Inferior parietal cortex (tissue), 1 donor: ENCODE measurements around the gene DISC1.
"Not testable (repeated sequence)": the region's sequence is repeated elsewhere in the genome, so short reads cannot be mapped to it uniquely, and the experiment has no call there.

Experiments
- DNase-seq: peaks from one replicate; pipeline ENCODE4 v3.0.0-alpha.2; 2016; ENCODE audit errors: extremely low spot score

The DISC1 gene

DNA sequence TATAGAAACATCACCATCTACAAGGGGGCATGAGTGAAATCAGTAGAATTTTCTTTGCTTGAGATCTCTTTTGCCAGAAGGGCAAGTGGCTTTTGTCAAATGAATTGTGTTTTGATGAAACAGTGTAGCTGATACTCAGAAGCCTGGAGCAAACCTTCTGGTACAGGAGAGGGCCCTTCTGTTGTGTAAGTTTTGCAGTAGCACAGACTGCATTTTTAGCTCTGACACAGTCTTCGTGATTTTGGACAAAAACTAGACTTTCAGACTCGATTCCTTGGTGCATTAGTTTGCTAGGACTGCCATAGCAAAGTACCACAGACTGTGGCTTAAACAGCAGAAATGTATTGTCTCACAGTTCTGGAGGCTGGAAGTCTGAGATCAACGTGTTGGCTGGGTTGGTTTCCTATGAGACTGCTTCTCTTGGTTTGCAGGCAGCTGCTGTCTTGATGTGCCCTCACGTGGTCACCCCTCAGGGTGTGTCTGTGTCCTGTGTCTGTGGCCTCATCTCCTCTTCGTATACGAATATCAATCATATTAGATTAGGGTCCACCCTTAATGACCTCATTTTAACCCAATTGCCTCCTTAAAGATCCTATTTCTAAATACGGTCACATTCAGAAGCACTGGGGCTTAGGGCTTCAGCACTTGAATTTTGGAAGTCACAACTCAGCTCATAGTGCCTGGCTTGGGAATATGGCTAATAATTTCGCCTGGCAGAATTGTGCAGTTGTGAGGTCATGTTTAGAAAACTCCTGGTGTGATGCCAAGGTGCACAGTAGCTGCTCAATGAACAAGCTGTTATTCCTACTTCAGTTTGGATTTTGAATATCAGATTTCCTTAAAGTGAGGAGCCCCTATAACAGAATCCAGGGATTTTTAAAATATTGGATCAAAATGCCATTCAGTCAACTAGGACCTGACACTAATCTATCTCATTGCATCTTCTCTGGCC lies 21.2 kb upstream of the DISC1 start:
- no peak for DNase-seq

DNA sequence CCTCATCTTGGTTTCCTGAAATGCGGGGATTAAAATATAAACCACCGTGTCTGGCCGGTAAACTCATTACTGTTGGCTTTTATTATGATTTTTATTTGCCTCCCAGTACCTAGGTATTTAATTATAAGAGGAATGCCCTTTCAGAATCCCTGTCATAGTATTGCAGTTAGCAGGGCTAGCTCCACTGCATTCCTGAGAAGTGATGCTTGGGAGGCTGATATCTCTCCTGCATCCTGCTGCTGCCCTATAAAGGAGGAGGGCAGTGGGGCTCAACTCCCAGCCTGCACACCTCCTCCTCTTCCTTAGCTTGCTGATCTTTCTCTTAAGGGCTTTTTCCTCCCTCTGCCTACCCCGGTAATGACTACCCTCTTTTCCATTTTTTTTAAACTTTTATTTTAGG lies 19.9 kb upstream of the DISC1 start:
- DNase-seq: no peak

DNA sequence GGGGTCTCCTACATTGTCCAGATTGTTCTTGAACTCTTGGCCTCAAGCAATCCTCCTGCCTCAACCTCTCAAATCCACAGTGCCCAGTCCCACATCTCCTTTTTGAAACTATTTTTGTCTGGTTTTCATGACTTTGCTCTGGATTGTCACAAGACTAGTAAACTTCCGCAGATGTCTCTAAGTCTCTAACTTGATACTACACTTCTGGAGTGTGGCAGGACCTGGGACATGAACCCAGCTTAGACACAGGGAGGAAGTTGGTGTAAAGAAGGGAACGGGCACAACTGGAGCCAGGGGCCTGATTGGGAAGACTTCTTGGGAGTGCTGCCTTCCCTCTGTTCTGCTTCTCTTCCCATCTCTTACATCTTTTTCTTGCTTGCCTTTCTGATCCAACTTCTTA lies 16.2 kb upstream of the DISC1 start:
- DNase-seq: no peak

DNA sequence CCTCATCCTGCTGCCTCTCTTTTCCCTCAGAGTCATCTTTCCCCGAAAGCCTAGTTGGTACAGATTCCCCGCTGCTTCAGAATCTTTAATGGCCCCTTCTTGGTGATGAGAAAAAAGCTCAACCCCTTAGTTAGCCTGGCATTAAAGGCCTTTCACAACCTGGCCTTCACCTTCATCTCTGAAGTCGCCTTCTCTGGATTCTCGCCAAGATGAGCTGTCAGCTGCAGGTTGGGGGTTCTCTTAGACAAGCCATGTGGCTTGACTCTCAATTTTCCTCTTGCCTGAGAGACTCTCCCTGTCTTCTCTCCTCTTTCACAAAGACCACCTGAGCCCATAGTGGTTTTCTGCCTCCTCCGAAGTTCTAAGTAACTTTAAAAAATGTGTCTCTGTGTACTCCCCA lies 15.5 kb upstream of the DISC1 start:
- no peak for DNase-seq

DNA sequence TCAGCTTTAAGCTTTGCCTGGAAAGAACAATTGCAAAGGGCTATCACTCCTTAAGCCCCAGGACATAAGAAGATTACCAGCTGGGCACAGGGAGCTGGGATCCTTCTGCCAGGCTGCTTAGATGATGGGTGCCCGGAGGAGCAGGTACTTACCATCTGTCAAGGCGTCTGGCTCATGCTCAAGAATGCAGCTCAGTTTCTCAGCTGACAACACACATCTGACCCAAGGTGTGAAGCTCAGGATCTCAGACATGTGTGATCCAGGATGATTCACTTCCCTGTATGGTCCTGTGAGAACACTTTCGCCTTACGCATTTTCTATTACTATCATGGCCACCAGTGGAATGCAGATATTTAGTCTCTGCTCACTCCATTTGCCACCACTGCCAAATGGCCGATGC lies 14.7 kb upstream of the DISC1 start:
- DNase-seq: no peak

DNA sequence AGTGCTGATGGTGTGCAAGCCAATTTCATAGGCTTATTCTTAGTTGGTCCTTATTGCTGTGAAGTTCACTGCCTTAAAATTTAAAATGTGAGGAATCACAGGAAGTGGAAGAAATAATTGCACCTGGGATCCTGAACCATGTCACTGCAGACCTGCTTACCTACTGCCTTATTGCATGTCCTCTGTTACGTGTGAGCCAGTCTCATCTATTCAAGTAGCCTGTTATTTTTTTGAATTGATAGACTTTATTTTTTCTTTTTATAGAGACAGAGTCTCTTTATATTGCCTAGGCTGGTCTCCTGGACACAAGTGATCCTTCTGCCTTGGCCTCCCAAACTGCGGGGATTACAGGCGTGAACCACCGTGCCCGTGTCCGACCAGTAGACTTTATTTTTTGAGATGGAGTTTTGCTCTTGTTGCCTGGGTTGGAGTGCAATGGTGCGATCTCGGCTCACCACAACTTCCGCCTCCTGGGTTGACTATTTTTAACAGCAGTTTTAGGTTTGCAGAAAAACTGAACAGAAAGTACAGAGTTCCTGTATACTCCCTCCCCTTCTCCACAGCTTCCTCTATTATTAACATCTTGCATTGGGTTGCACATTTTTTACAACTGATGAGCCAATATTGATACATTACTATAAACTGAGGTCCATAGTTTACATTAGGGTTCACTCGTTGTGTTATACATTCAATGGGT lies 14.0 kb upstream of the DISC1 start:
- DNase-seq: no peak

DNA sequence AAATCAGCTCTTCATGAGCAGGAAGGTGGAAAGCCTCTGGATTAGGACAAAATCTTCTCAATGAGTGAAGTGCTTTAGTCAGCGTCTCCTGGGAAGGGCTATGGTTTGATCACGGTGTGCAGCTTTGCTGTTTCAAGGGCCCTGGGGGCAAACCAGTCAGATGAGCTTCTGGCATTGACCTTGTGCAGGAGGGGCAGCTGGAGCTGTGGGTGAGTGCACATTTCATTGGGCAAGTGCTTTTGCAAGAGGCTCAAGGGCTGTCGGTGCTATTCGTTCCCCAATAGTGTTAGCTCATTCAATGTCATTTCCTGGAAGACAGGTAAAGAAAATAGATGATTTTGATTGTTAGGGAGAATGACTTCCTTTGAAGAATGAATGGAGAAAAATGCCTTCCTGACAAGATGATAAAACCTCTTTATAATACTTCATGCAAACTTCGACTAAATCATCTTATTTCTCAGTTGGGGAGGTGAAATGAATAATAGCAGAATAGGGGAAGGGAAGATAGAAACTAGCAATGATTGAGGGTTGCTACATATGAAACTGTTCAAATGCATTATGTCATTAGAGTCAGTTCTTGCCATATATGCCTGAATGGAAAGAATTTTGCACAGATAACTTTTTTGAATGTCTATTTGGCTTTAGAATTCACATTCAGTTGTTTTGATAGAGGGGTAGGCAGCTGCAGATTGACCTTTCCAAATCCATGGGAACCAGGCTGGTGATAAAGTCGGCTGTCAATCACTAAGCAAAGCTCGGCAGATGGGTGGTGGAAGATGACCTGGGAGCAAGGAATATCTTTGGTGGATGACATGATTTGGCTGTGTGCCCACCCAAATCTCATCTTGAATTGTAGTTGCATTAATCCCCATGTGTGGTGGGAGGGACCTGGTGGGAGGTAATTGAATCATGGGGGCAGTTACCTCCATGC lies 12.9 kb upstream of the DISC1 start:
- no peak for DNase-seq

DNA sequence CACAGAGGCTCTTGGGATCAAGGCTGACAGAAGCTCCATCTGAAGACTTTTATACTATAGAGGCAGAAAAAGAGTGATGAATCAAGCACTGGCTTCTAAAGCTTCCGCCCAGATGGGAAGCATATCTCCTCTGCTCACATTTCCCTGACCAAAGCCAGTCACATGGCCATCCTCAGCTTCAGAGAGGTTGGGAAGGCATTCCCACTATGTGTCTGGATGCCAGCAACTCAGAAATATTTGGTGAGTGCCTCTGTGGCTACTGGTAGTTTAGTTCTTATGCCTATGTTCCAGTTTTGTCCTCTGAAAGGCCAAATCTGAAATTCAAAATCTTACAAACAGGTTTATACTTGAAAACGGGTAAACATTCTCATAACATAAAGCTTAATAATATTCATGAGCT lies 9.9 kb upstream of the DISC1 start:
- no peak for DNase-seq

DNA sequence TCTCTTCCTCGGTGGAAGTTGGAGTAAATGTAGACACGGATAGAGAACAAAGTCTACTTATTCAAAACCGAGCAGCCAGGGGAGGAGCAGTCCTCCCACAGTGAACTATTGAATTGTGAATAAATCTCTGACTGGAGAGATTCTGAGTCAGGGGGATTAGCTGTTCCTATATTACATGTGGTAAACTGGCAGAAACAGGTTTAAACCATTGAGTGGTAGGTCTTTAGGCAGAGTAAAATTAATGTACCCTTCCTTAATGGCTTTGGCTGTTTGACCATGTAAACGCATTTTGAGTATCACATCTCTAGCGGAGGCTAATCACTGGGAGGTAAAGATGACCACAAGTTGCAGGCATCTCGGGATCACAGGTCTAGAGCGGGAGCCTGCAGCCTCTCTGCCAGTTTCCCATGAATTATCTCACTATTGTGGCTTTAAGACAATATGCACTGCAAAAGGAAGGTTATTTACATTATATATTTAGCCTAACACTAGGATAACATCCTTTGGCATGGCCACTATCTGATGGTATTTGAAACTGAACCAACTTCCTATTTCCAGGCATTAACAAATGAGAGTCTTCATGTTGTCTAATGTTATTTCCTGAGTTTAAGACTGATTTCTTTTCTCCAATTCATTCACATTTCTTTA lies 7.9 kb upstream of the DISC1 start:
- no peak for DNase-seq

DNA sequence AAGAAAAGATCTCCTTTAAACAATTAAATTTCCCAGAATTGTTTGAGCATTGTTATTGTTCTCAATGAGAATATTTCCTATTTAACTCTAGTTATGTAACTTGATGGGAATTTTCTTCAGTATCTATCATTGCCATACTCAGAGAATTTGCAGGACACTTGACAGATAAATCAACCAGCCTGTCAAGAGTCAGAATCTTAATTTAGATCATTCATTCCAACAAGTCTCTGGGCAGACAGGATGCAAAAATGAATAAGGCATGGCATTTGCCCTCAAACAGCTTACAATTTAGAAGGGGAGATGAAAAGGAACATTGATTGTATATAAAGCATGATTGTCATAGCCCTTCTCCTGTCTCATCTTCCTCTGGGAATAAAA lies 7.3 kb upstream of the DISC1 start:
- no peak for DNase-seq

DNA sequence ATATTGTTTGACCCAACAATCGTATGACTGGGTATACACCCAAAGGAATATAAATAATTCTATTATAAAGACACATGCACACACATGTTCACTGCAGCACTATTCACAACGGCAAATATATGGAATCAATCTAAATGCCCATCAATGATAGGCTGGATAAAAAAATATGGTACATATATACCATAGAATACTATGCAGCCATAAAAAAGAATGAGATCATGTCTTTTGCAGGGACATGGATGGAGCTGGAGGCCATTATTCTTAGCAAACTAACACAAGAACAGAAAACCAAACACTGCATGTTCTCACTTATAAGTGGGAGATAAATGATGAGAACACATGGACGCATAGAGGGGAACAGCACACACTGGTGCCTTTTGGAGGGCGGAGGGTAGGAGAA lies 1.5 kb upstream of the DISC1 start:
- DNase-seq: not testable (repeated sequence)

DNA sequence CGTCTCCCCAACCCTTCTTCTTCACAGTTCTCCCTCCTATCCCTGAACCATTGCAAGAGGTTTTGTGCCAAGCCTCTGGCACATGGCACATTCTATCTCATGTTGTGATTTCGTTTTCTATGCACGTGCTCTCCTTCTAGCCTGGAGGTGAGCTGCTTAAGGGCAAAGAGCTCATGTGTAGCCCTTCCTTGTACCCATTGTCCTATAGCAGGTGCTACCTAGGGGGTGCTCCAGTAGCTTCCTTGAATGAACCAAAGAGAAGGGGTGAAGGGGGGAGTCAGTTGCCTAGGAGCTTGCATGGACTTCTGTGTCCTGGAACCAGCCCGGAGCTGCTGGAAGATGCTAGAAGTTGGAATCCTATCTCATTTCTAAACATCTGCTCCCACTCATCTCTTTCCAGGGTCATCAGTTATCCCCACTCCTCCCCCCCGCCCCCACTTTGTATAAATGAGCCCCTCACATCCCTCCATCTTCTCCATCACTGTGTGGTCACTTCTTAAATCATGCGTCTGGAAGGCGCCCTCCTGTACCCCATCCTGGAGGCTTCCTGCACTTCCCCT lies 535 bp upstream of the DISC1 start:
- DNase-seq: no peak

DNA sequence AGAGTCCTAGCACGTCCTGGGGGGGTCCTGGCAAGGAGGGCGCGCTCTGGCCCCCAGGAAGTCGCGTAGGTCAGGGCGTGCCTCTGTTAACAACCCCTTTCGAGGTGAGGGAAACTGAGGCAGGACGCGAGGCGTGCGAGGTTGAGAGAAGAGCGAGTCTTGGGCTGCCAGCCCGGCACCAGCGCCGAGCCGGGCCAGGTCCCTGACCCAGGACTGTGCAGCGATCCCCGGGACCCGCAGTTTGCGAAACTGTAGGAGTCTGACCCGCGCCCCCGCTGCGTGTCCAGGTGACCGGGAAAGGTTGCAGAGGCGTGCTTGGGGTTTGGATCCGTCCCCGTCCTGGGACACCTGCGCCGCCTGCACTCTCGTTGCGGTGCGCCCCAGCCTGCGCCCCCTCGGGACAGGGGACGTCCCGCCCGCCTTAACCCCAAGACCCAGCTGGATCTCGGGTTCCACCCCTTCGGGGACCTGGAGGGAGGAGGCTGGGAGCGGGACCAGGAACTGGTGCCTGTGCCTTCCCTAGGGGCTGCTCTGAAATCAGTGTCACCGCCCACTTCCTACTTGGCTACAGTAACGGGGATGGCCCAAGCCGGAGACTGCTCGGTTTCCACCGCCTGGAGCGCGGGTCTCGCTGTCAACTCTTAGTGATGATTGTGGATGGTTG lies 493 bp downstream of the DISC1 start:
- DNase-seq: no peak

DNA sequence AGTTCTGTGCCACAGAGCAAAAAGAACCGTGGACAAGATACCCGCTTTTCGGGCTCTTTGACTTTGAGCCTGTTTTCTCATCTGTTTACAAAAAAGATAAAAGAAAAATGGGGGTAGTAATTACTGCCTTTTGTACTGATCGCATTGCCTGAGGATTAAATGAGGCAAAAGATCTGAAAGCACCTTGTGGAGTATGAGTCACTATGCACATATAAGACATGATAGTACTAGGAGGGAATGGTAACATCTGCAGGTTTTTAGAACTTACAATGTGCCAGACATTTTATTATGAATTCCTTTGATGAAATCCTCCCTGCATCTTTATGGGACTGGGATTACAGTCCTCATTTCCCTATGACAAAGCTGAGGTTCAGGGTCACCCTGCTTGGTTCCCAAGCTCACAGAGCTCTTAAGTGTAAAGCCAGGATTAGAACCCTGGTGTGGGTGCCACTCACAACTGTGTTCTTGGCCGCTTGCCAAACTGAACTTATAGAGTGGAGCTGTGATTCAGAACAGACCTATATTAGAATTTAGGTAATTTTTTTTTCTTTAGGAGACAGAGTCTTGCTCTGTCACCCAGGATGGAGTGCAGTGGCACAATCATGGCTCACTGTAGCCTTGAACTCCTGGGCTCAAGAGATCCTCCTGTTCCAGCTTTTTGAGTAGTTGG lies 1.8 kb downstream of the DISC1 start:
- no peak for DNase-seq

DNA sequence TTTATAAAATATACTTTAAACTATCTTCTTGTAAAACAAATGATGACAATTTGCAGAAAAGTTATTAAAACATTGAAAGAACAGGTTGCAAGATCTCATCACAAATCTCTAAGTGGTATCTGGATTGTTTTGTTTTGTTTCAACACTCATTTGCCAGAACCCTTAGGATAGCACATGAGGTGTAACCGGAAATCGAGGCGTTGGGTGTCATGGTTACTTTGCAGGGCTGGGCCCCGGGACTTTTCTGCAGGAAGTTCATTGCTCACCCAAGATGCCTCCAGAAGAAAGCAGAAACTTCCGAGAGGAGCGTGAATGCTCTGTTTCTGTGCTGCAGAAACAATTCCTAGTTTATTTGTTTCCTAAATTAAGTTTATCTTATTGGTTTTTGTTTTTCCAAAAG lies 2.5 kb downstream of the DISC1 start:
- no peak for DNase-seq

DNA sequence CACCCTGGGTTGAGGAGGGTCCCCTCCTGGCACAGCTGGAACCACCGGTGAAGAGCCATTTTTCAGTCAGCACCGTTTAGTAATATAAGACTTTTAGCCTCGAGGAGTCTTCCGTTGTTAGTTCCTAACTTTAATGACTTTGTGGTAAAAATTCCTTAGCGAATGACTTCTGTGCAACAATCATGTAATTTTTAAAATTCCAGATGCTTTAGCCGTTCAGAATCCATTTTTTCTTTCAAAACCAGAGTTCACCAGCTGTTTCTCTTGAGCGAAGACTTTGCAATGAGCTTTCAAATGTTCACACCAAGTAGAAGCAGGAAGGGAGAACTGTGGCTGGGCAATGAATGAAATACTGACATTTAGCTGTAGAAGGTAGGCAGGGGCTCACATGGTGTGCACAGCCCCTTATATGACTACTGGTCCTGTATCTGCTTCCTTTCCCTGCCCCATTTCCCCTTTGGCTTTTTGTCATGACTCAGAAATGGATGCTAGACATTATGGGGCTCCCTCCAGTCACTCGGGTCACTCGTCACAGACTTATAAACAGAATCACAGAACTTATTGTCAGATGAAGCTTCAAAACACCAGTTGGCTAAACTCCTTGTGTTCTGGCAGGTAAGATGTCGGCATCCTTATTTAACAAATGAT lies 4.1 kb downstream of the DISC1 start:
- DNase-seq: no peak

DNA sequence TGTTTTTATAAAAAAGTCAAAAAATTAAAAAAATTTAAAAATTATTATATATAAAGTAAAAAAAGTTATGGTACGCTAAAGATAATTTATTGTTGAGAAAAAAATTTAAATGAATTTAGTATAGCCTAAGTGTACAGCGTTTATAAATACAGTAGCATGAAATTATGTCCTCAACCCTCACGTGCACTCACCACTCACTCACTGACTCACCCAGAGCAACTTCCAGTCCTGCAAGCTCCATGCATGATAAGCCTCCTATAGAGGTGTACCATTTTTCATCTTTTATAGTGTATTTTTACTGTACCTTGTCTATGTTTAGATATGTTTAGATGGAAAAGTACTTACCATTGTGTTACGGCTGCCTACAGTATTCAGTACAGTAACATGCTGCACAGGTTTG lies 5.1 kb downstream of the DISC1 start:
- DNase-seq: no peak

DNA sequence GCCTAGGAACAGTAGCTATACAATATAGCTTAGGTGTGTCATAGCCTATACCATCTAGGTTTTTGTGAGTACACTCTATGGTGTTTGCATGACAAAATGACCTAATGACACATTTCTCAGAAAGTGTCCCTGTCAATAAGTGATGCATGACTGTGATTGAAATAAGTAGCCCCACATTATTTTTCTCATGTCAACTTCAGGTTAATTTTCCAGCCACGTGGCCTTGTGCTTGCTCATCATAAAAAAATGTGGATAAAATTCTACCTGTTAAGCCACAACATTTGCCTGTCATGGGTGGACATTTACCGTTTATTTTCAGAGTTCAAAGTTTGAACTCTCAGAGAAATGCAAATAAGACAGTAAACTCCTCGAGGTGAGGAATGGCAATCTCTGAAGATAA lies 5.5 kb downstream of the DISC1 start:
- DNase-seq: no peak

DNA sequence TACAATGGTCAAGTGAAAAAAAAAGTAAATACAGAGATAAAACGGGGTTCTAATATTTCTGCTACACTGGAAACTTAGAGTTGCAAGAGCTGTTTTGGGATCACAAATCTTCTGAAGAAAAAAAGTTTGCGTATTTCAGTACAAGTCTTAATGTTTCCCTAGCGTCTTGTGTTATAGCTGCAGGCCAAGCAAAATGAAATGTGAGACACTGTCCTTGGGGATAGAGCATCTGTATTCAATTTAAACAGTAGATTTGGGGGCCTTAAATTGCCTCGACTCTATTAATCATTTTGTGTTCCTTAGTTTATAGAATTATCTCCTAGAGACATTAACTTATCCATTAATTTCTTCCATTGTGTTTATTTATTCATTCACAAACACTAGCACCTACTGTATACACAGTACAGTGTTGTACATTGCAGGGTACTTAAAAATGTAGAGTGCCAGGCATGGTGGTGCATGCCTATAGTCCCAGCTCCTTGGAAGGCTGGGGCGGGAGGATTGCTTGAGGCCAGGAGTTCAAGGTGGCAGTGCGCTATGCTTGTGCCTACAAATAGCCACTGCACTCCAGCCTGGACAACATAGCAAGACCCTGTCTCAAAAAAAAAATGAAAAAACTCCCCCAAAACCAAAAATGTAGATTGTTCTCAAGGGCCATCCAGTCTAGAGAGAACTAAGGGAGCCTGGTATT lies 7.9 kb downstream of the DISC1 start:
- DNase-seq: no peak
